Activated B cell treated with CpG ODN at 0.5 μM for 24 hours (primary cell): ENCODE data around the gene INTS2. TPM values are rescaled to one million over a fixed set of nuclear protein-coding genes. Genes with fewer than 3 reads are reported as not detected.

ENCODE experiments used
- ATAC-seq: fragments of 200-7000 bp; cut with Tn5 transposase; one replicate; pipeline ENCODE4 v1.10.0; 2021; ENCODE audit warnings: low read depth, mild to moderate bottlenecking, moderate library complexity
- CTCF ChIA-PET: fragments of 350-600 bp; sonication (Branson Sonifier 250); formaldehyde crosslinking; loops from one replicate; lab custom pipeline; 2021; ENCODE audit warnings: antibody characterized with exemption; lab: Charles Lee
- POLR2A ChIA-PET: fragments of 350-600 bp; sonication (Branson Sonifier 250); formaldehyde crosslinking; loops from one replicate; lab custom pipeline; 2021; ENCODE audit warnings: antibody characterized with exemption; lab: Charles Lee
- DNase-seq: peaks from one replicate; pipeline ENCODE4 v3.0.0; 2022
- H3K27ac Mint-ChIP-seq: one replicate; pipeline ENCODE4 v1.8.0; 2020; ENCODE audit warnings: mixed read lengths
- H3K27me3 Mint-ChIP-seq: one replicate; pipeline ENCODE4 v1.8.0; 2021; ENCODE audit warnings: mixed read lengths
- H3K36me3 Mint-ChIP-seq: one replicate; pipeline ENCODE4 v1.8.0; 2021; ENCODE audit warnings: low read depth, mixed read lengths
- H3K4me1 Mint-ChIP-seq: one replicate; pipeline ENCODE4 v1.8.0; 2021; ENCODE audit warnings: mixed read lengths
- H3K4me3 Mint-ChIP-seq: one replicate; pipeline ENCODE4 v1.8.0; 2020; ENCODE audit warnings: mild to moderate bottlenecking, mixed read lengths
- H3K9me3 Mint-ChIP-seq: one replicate; pipeline ENCODE4 v1.8.0; 2020; ENCODE audit warnings: mixed read lengths
- intact Hi-C: fragments of 100-400 bp; cut with micrococcal nuclease; formaldehyde crosslinking; loops from one replicate; pipeline ENCODE4 v1.15.1; 2024
- total RNA-seq: library from RNA; stranded (reverse); gene quantifications from 2 replicates; pipeline ENCODE4 v1.2.3, GENCODE V29; 2022
- TF ChIP-seq, protein P1 (sequence below): fragments of 200-600 bp; IDR thresholded peaks from one replicate; pipeline ENCODE4 v1.8.0; 2022; ENCODE audit warnings: antibody characterized with exemption, mild to moderate bottlenecking

Gene INTS2
- total RNA-seq, 1 donor from 2014 or later, result 21.4 TPM

GRCh38 chr17:61846761-61847375 is 80.9 kb downstream of the INTS2 start:
- H3K4me3 Mint-ChIP-seq, result no peak overlapping the region
- CTCF ChIA-PET, result no interaction called here
- no peaks in the 10 kb centered on the region for H3K27me3 Mint-ChIP-seq
- intact Hi-C loops, result no loop called here
- POLR2A ChIA-PET, result no interaction called here
- no peaks in the 10 kb centered on the region for H3K36me3 Mint-ChIP-seq
- no peaks in the 10 kb centered on the region for H3K4me1 Mint-ChIP-seq
- DNase-seq (no peak), ATAC-seq (no peak)
- no peak overlapping the region for H3K27ac Mint-ChIP-seq
- no peaks in the 10 kb centered on the region for H3K9me3 Mint-ChIP-seq
- TF ChIP-seq, protein P1, sequence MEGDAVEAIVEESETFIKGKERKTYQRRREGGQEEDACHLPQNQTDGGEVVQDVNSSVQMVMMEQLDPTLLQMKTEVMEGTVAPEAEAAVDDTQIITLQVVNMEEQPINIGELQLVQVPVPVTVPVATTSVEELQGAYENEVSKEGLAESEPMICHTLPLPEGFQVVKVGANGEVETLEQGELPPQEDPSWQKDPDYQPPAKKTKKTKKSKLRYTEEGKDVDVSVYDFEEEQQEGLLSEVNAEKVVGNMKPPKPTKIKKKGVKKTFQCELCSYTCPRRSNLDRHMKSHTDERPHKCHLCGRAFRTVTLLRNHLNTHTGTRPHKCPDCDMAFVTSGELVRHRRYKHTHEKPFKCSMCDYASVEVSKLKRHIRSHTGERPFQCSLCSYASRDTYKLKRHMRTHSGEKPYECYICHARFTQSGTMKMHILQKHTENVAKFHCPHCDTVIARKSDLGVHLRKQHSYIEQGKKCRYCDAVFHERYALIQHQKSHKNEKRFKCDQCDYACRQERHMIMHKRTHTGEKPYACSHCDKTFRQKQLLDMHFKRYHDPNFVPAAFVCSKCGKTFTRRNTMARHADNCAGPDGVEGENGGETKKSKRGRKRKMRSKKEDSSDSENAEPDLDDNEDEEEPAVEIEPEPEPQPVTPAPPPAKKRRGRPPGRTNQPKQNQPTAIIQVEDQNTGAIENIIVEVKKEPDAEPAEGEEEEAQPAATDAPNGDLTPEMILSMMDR, result no peak

- ChIA-PET POLR2A (no interaction called here), CTCF (no interaction called here)
- Mint-ChIP-seq H3K27ac (no peak overlapping the region), H3K4me3 (no peak overlapping the region), H3K36me3 (no peaks in the 10 kb centered on the region), H3K9me3 (no peaks in the 10 kb centered on the region), H3K4me1 (no peaks in the 10 kb centered on the region), H3K27me3 (no peaks in the 10 kb centered on the region)
- ATAC-seq (no peak), DNase-seq (no peak)
- TF ChIP-seq, protein P1, result no peak
- intact Hi-C loops, result no loop called here
These were observed 81.7 kb downstream of the INTS2 start for GRCh38 chr17:61846088-61846487.

DNA sequence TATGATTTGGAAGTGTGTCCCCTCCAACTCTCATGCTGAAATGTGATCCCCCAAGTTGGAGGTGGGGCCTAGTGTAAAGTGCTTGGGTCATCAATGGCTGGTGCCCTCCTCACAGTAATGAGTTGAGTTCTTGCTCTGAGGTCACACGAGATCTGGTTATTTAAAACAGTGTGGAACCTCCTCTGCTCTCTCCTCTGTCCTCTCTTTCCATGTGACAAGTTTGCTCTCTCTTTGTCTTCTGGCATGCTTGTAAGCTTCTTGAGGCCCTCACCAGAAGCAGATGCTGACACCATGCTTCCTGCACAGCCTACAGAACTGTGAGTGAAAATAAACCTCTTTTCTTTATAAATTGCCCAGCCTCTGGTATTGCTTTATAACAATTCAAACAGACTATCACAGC is 84.3 kb downstream of the INTS2 start:
- Mint-ChIP-seq H3K9me3 (no peaks in the 10 kb centered on the region), H3K27me3 (no peaks in the 10 kb centered on the region), H3K4me1 (no peaks in the 10 kb centered on the region), H3K4me3 (no peak overlapping the region), H3K36me3 (no peaks in the 10 kb centered on the region), H3K27ac (no peak overlapping the region)
- ChIA-PET CTCF (interaction anchor here (2.0 to 2.4 kb wide), 2 partner anchors 7 to 208 kb away, joined by 4 to 10 read pairs; no protein-coding TSS in a partner anchor), POLR2A (no interaction called here)
- ATAC-seq (no peak), DNase-seq (no peak)
- intact Hi-C loops, result no loop called here
- TF ChIP-seq, protein P1, result no peak

DNA sequence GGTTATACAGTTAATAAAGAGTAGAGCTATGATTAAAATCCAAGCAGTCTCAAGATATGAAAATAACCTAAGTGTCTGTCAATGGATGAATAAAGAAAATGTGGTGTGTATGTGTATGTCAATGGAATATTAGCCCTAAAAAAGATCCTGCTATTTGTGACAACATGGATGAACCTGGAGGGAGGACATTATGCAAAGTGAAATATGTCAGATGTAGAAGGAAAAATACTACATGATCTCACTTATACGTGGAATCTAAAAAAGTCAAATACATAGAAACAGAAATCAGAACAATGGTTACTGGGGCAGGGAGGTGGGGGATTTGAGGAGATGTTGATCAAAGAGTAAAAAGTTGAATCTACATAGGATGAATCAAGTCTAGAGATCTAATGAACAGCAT is 84.9 kb downstream of the INTS2 start:
- Mint-ChIP-seq H3K4me1 (no peaks in the 10 kb centered on the region), H3K27ac (no peak overlapping the region), H3K9me3 (no peaks in the 10 kb centered on the region), H3K27me3 (no peaks in the 10 kb centered on the region), H3K36me3 (no peaks in the 10 kb centered on the region), H3K4me3 (no peak overlapping the region)
- TF ChIP-seq, protein P1, result no peak
- ChIA-PET CTCF (interaction anchor here (2.4 kb wide), 1 partner anchor 208 kb away, joined by 10 read pairs; no protein-coding TSS in a partner anchor), POLR2A (no interaction called here)
- no peak for DNase-seq
- intact Hi-C loops, result no loop called here
- ATAC-seq, result no peak

- DNase-seq (no peak), ATAC-seq (no peak)
- CTCF ChIA-PET, result interaction anchor here (1.0 to 2.6 kb wide), 2 partner anchors 204 to 427 kb away, joined by 4 to 9 read pairs; no protein-coding TSS in a partner anchor
- intact Hi-C loops, result no loop called here
- Mint-ChIP-seq H3K27ac (no peak overlapping the region), H3K36me3 (no peaks in the 10 kb centered on the region), H3K27me3 (no peaks in the 10 kb centered on the region), H3K4me1 (no peaks in the 10 kb centered on the region), H3K4me3 (no peak overlapping the region), H3K9me3 (no peaks in the 10 kb centered on the region)
- POLR2A ChIA-PET, result interaction anchor here (0.6 kb wide), 1 partner anchor 19 kb away, joined by 5 read pairs; no protein-coding TSS in a partner anchor
- TF ChIP-seq, protein P1, result no peak
These were observed 88.4 kb downstream of the INTS2 start for GRCh38 chr17:61839300-61839786.
